ENCODE data around the gene PTRH2.

Gene PTRH2

DNA sequence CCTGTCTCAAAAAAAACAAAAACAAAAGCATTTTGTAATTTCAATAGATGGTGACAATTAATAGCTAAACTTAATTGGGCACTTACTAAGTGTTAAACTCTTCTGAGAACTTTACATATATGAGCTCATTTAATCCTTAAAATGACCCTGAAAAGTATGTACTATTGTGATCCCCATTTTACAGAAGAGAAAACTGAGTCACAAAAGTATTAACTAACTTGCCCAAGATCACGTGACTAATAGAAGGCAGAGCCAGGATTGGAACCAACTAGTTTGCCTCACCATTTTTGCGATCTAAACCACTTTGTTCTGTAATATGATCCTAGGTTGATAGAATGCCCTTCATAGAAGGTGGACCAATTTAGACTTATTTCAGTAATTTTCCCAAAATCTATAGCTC, 26.5 kb upstream of the PTRH2 start:
- Mint-ChIP-seq H3K4me1 (peaks cover 9% of the 10 kb centered on the region), H3K9me3 (no peaks in the 10 kb centered on the region), H3K27ac (no peak overlapping the region), H3K36me3 (ENCODE audit: low read depth) (peaks cover 15% of the 10 kb centered on the region), H3K4me3 (no peak overlapping the region), H3K27me3 (no peaks in the 10 kb centered on the region)
- DNase-seq (no peak), ATAC-seq (no peak)

DNA sequence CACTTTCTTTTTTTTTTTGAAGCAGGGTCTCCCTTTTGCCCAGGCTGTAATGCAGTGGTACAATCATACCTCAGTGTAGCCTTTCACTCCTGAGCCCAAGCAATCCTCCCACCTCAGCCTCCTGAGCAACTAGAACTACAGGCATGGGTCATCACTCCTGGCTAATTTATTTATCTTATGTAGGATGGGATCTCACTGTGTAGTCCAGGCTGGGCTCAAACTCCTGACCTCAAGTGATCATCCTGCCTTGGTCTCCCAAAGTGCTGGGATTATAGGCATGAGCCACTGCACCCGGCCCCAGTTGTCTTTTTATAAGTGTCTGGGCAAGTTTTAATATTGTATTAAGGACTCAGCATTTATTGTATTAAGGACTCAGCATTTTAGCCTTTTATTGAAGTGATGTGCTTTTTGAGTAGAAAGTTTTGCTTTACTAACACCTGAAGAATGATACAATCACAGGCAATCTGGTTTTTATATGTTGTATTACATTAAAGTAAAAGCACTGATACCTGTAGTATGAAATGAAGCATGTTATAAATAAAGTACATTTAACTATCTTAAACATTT, 23.1 kb upstream of the PTRH2 start:
- Mint-ChIP-seq H3K4me3 (no peak overlapping the region), H3K9me3 (no peaks in the 10 kb centered on the region), H3K4me1 (peaks cover 9% of the 10 kb centered on the region), H3K27ac (no peak overlapping the region), H3K27me3 (no peaks in the 10 kb centered on the region), H3K36me3 (ENCODE audit: low read depth) (peaks cover 13% of the 10 kb centered on the region)
- ATAC-seq (no peak), DNase-seq (no peak)

DNA sequence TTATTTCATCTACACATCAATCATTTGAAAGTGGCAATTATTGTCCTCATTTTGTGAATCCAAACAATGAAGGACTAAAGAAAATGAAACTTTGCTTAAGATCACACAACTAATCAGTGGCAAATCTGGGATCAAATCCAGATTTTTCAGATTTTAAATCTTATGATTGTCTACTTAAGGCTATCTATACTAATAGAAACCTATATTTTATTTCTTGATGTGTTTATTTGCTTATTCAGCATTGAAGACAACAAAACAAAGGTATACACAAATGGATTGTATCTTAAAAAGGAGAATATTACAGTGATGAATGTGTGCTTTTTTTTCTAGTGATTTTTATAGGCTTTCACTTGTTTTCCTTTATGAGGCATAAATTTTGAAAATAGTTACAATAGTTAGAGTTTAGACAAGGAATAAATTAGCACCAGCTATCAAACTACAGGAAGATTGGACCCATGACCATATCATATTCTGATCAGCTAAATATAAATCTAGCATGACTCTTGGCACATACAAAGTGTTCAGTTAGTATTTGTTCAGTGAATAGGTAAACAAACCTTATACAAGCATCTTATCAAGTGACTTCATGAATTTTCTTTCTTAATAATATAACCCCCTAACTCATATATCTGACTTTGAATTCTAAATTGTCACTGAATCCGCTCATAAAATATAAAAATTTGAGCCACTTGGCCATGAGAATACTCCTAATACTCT, 20.7 kb upstream of the PTRH2 start:
- peaks cover 8% of the 10 kb centered on the region for H3K36me3 Mint-ChIP-seq (ENCODE audit: low read depth)
- H3K4me3 Mint-ChIP-seq = no peak overlapping the region
- H3K4me1 Mint-ChIP-seq = peaks cover 9% of the 10 kb centered on the region
- no peaks in the 10 kb centered on the region for H3K9me3 Mint-ChIP-seq
- DNase-seq (no peak), ATAC-seq (no peak)
- H3K27me3 Mint-ChIP-seq = no peaks in the 10 kb centered on the region
- H3K27ac Mint-ChIP-seq = no peak overlapping the region

DNA sequence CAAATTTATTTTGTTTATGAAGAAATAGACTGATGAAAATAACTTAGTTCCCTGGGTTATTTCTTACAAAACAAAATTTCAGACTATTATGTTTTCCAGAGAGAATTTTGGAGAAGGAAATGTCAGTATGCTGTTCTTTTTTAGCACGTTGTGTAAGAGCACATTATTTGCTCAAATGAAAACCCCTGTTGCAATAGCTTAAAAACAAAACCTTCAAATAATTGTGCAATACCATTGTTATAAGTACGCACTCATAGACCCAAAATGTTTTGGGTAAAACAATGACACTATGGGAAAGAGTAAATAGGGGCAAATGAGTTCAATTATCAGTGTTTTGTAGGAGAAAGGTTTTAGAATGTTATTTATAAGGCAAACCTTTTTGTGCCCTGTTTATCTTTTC, 18.5 kb upstream of the PTRH2 start:
- ATAC-seq = no peak
- H3K27ac Mint-ChIP-seq = no peak overlapping the region
- no peak for DNase-seq

DNA sequence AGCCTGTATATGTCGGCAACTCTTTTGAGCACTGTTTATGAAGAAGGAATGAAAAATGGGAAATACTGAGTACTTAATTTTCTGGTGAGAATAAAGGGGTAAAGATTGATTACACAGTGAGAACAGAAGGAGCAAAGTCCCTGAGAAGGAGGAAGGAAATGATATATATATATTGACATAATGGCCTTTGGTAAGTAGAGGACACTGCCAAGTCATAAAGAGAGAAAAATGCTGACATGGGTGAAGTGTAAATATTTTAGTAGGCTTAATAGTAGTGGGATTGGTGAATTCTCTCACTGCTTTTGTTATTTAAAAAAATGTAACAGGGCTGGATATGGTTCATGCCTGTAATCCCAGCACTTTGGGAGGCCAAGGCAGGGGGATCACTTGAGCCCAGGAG, 16.4 kb upstream of the PTRH2 start:
- ATAC-seq (no peak), DNase-seq (no peak)
- H3K27me3 Mint-ChIP-seq = no peaks in the 10 kb centered on the region
- no peak overlapping the region for H3K4me3 Mint-ChIP-seq
- peaks cover 8% of the 10 kb centered on the region for H3K36me3 Mint-ChIP-seq (ENCODE audit: low read depth)
- H3K9me3 Mint-ChIP-seq = no peaks in the 10 kb centered on the region
- H3K4me1 Mint-ChIP-seq = peaks cover 2% of the 10 kb centered on the region
- H3K27ac Mint-ChIP-seq = no peak overlapping the region

More for the DNA sequence above, 18.5 kb upstream of the PTRH2 start:
- peaks cover 7% of the 10 kb centered on the region for H3K4me1 Mint-ChIP-seq
- H3K9me3 Mint-ChIP-seq = no peaks in the 10 kb centered on the region
- no peak overlapping the region for H3K4me3 Mint-ChIP-seq
- no peaks in the 10 kb centered on the region for H3K27me3 Mint-ChIP-seq
- H3K36me3 Mint-ChIP-seq (ENCODE audit: low read depth) = peaks cover 4% of the 10 kb centered on the region

DNA sequence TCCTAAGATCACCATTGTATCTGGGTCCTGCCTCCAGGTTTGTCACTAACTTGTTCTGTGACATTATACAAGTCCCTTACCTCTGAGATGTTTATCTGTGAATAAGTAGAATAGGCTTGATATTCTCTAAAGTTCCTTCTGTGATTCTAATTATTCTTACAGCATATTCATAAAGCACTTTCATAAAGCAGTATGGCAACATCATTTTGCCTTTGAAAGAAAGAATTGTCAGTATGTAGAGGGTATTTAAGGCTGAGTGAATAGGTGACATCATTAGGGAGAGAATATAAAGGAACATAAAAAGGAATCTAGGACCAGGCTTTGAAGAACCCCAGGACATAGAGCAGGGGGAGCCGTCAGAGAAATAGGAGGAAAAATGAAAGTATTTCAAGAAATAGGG, 15.8 kb upstream of the PTRH2 start:
- no peak for DNase-seq
- no peaks in the 10 kb centered on the region for H3K9me3 Mint-ChIP-seq
- H3K4me3 Mint-ChIP-seq = no peak overlapping the region
- peaks cover 10% of the 10 kb centered on the region for H3K36me3 Mint-ChIP-seq (ENCODE audit: low read depth)
- no peak for ATAC-seq
- peaks cover 2% of the 10 kb centered on the region for H3K4me1 Mint-ChIP-seq
- H3K27me3 Mint-ChIP-seq = no peaks in the 10 kb centered on the region
- H3K27ac Mint-ChIP-seq = no peak overlapping the region

DNA sequence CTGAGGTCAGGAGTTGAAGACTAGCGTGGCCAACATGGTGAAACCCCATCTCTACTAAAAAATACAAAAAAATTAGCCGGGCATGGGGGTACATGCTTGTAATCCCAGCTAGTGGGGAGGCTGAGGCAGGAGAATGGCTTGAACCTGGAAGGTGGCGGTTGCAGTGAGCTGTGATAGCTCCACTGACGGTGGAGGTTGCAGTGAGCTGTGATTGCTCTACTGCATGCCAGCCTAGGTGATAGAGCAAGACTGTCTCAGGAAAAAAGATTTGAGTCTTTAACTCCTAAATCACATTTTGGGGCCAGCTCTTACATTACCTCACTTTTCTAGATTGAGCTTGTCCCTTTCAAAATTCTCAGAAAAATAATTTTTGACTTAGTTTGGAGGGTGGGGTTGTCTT, 15.4 kb upstream of the PTRH2 start:
- Mint-ChIP-seq H3K27ac (no peak overlapping the region), H3K4me3 (no peak overlapping the region), H3K4me1 (peaks cover 2% of the 10 kb centered on the region), H3K36me3 (ENCODE audit: low read depth) (peaks cover 10% of the 10 kb centered on the region), H3K27me3 (no peaks in the 10 kb centered on the region), H3K9me3 (no peaks in the 10 kb centered on the region)
- ATAC-seq (no peak), DNase-seq (no peak)

DNA sequence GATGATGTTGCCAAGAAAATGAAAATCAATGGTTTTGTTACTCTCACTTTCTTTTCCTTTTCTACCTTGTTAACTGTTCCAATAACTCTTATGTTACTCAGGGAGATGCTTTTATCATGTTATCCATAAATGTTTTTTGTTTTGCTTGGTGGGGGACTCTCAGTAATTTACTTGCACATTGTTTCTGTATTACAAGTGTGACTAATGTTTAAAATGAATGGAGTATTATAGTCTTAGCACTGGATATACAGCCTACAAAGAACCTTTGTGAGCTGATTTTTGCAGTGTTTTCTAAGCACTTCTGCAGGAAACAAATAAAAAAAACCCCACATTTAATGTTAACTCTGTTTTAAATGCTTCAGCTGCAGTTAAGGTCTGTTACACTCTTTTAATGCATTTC, 12.3 kb upstream of the PTRH2 start:
- peaks cover 8% of the 10 kb centered on the region for H3K36me3 Mint-ChIP-seq (ENCODE audit: low read depth)

DNA sequence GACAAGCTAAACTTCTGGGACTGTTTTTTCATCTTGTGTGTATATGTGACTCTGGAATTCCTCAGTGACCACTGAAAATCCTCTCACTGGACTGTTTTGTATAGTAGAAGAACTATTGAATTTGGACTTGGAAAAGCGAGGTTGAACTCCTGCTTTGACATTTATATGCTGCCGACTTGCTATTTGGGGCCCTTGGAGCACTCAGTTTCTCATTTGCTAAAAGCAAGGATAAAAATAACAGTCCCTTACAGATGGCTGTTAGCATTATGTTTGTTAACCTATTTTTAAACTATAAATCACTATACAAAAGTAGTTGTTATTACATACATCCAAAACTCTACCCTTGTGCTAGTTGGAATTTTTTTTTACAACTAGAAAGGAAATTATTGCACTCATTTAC, 9.2 kb upstream of the PTRH2 start:
- Mint-ChIP-seq H3K27me3 (no peaks in the 10 kb centered on the region), H3K4me3 (no peak overlapping the region), H3K9me3 (no peaks in the 10 kb centered on the region), H3K36me3 (ENCODE audit: low read depth) (peaks cover 10% of the 10 kb centered on the region), H3K27ac (no peak overlapping the region), H3K4me1 (peaks cover 28% of the 10 kb centered on the region)
- no peak for ATAC-seq
- DNase-seq = no peak

More for the DNA sequence above, 12.3 kb upstream of the PTRH2 start:
- Mint-ChIP-seq H3K9me3 (no peaks in the 10 kb centered on the region), H3K4me3 (no peak overlapping the region), H3K27me3 (no peaks in the 10 kb centered on the region), H3K27ac (no peak overlapping the region), H3K4me1 (peaks cover 16% of the 10 kb centered on the region)
- no peak for DNase-seq
- ATAC-seq = no peak

DNA sequence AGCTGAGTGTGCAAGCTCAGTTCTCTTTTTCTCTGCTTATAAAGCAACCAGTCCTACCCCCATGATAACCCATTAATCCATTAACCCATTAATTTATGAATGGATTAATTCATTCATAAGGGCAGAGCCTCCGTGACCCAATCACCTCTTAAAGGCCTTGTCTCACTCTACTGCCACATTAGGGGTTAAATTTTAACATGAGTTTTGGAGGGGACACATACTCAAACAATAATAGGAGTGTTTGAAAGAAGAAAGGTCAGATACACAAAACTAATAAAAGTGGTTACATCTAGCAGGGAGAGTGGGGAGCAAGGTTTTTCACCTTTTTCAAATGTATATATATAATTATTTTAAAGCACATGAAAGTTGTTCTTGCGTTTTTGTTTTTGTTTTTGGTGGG, 7.0 kb upstream of the PTRH2 start:
- H3K9me3 Mint-ChIP-seq = no peaks in the 10 kb centered on the region
- no peaks in the 10 kb centered on the region for H3K27me3 Mint-ChIP-seq
- peaks cover 41% of the 10 kb centered on the region for H3K4me1 Mint-ChIP-seq

DNA sequence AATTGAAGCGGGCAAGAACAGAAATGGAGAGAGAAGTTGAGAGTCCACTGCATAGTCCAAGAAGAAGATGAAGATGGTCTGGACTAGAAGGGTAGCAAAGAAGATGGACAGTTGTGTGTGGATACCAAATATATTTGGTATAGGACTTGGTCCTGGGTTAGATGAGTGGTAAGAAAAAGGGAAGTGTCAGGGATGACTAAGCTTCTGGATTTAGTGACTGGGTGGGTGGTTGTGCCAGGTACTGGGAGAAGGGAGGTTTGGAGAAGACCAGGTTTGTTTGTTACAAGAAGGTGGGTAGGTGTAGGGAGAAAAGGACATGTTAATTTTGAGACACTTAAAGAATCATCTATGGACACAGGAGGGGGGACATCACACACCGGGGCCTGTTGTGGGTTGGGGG, 5.6 kb upstream of the PTRH2 start:
- DNase-seq = no peak
- Mint-ChIP-seq H3K27me3 (no peaks in the 10 kb centered on the region), H3K4me1 (peaks cover 48% of the 10 kb centered on the region), H3K27ac (no peak overlapping the region), H3K9me3 (no peaks in the 10 kb centered on the region), H3K4me3 (no peak overlapping the region), H3K36me3 (ENCODE audit: low read depth) (peaks cover 5% of the 10 kb centered on the region)
- ATAC-seq = no peak

More for the DNA sequence above, 7.0 kb upstream of the PTRH2 start:
- ATAC-seq (no peak), DNase-seq (no peak)
- Mint-ChIP-seq H3K36me3 (ENCODE audit: low read depth) (peaks cover 9% of the 10 kb centered on the region), H3K27ac (no peak overlapping the region), H3K4me3 (no peak overlapping the region)

DNA sequence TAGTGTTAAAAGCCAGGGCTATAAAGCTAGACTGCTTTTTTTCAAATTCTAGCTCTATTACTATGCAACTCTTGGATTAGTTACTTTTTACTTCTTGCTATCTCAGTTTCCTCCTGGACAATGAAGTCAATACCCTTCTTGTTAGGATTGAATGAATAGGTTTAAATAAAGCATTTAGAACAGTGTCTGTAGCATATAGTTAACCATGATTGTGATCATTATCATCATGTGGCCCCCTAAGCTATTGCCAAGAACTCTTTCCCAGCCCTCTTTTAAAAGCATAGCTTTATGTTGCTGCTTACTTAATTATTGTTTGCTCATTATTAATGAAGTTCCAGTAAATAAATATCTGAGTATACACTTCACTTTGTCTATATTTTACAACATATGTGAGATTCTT, 4.7 kb upstream of the PTRH2 start:
- ATAC-seq = no peak
- no peak for DNase-seq
- H3K27ac Mint-ChIP-seq = no peak overlapping the region
- H3K9me3 Mint-ChIP-seq = no peaks in the 10 kb centered on the region
- no peaks in the 10 kb centered on the region for H3K27me3 Mint-ChIP-seq
- peaks cover 11% of the 10 kb centered on the region for H3K36me3 Mint-ChIP-seq (ENCODE audit: low read depth)
- peaks cover 50% of the 10 kb centered on the region for H3K4me1 Mint-ChIP-seq
- no peak overlapping the region for H3K4me3 Mint-ChIP-seq

DNA sequence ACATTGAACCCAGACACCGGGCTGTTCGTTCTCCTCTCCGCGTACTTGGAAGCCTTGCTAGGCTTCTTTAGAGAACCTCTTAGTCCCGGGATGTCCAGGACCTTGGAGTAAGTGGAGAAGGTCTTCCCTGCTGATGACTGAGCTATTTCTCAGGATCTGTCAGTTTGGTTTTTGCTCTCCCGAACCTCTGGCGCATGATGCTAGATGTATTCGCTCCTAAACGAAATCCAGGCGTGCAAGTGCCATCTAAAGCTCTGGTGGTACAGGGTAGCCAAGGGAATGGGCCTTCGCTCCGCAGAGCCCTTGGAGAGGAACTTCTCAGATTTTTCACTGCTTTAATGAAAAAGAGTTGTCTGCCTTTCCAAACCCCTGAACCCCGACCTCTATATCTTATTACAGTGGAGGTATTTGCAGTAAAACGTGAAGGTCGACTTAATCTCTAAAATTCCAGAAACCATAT, 771 bp upstream of the PTRH2 start:
- ATAC-seq (no peak), DNase-seq (no peak)
- H3K36me3 Mint-ChIP-seq (ENCODE audit: low read depth) = peaks cover 41% of the 10 kb centered on the region
- no peaks in the 10 kb centered on the region for H3K9me3 Mint-ChIP-seq
- H3K4me1 Mint-ChIP-seq = peaks cover 66% of the 10 kb centered on the region
- H3K4me3 Mint-ChIP-seq = peak overlapping the region; percentile 99
- no peaks in the 10 kb centered on the region for H3K27me3 Mint-ChIP-seq
- peak overlapping the region; percentile 95 for H3K27ac Mint-ChIP-seq

DNA sequence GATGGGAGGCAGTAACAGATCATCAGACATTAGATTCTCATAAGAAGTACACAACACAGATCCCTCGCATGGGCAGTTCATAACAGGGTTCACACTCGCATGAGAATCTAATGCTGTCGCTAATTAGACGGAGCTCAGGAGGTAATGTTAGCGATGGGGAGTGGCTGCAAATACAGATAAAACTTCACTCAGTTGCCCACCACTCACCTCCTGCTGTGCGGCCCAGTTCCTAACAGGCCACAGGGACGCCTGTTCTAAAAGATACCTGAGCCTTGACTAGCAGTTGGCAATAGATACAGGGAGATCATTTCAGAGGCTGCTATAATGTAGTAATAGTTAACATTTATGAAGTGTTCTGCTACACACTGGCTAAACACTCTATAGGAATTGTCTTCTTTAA, 4.9 kb downstream of the PTRH2 start:
- peaks cover 78% of the 10 kb centered on the region for H3K4me1 Mint-ChIP-seq
- peaks cover 80% of the 10 kb centered on the region for H3K36me3 Mint-ChIP-seq (ENCODE audit: low read depth)
- ATAC-seq = no peak
- H3K27ac Mint-ChIP-seq = no peak overlapping the region
- no peaks in the 10 kb centered on the region for H3K9me3 Mint-ChIP-seq
- H3K4me3 Mint-ChIP-seq = no peak overlapping the region
- DNase-seq = no peak
- no peaks in the 10 kb centered on the region for H3K27me3 Mint-ChIP-seq

DNA sequence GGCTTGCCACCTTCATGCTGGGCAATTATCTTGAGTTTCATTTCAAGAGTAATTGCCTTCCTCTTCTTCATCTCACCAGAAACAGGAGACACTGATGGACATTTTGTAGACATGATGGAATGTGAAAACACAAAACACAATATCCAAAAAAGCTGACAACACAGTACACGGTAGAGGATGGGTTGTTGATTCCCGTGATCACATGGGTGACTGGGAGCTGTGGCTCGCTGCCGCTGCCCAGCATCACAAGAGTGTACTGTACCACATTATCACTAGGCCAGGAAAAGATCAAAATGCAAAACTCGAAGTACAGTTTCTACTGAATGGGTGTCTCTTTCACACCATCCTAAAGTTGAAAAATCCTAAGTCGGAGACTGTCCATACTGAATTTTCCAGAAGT, 7.4 kb downstream of the PTRH2 start:
- H3K4me3 Mint-ChIP-seq = no peak overlapping the region

More for the DNA sequence above, 7.4 kb downstream of the PTRH2 start:
- Mint-ChIP-seq H3K27ac (no peak overlapping the region), H3K4me1 (peaks cover 69% of the 10 kb centered on the region), H3K27me3 (no peaks in the 10 kb centered on the region), H3K36me3 (ENCODE audit: low read depth) (peaks cover 79% of the 10 kb centered on the region), H3K9me3 (no peaks in the 10 kb centered on the region)
- no peak for ATAC-seq
- DNase-seq = no peak
